Thyroid gland (tissue), 4 donors: ENCODE measurements around the gene SPDEF.

ENCODE experiments used
- POLR2A ChIP-seq, 2 donors: fragments of 450-650 bp; IDR thresholded peaks; one replicate each; pipeline ENCODE4 v1.6.1; 2017; ENCODE audit warnings: antibody characterized with exemption in 2 of 2, mild to moderate bottlenecking in 2 of 2, moderate library complexity in 1 of 2
- TF ChIP-seq, protein P1 (sequence below), 6 experiments: fragments of 200-600 bp in 3 of 6; fragments of 450-650 bp in 3 of 6; sonication (generic) in 3 of 6; IDR thresholded peaks; one replicate each; pipeline ENCODE4 v1.5.1; 2016 to 2019; ENCODE audit warnings: antibody characterized with exemption in 6 of 6, mild to moderate bottlenecking in 2 of 6, inconsistent platforms in 1 of 6, moderate library complexity in 1 of 6

DNA sequence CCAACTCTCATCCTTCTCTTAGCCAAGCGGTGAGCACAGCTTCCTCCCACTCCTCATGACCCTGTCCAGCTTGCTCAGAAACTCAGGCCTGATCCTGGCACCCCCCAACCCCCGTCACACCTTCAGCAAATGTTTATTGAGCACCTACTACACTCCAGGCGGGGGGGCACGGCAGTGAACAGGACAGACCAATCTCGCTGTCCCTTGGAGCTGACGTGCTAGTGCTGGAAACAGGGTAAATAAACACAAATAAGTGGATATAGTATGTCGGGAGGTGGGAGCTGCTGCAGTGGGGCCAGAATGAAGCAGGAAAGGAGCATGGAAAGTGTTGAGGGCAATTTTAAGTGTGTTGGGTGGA lies 7.4 kb upstream of the SPDEF start:
- TF ChIP-seq, protein P1, sequence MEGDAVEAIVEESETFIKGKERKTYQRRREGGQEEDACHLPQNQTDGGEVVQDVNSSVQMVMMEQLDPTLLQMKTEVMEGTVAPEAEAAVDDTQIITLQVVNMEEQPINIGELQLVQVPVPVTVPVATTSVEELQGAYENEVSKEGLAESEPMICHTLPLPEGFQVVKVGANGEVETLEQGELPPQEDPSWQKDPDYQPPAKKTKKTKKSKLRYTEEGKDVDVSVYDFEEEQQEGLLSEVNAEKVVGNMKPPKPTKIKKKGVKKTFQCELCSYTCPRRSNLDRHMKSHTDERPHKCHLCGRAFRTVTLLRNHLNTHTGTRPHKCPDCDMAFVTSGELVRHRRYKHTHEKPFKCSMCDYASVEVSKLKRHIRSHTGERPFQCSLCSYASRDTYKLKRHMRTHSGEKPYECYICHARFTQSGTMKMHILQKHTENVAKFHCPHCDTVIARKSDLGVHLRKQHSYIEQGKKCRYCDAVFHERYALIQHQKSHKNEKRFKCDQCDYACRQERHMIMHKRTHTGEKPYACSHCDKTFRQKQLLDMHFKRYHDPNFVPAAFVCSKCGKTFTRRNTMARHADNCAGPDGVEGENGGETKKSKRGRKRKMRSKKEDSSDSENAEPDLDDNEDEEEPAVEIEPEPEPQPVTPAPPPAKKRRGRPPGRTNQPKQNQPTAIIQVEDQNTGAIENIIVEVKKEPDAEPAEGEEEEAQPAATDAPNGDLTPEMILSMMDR (IDR thresholded peaks at IDR 0.05): no peak
- no peak for TF ChIP-seq POLR2A (IDR thresholded peaks at IDR 0.05)
